Mesenchymal stem cell (in vitro differentiated cells and primary cell): ENCODE results near the gene ATP8B3.
"Not testable (repeated sequence)": the region's sequence is repeated elsewhere in the genome, so short reads cannot be mapped to it uniquely, and the experiment has no call there.

Experiments used
- DNase-seq: peaks from one replicate; pipeline ENCODE4 v3.0.0-alpha.2; 2013
- H2AFZ ChIP-seq: one replicate; pipeline ENCODE4 v1.6.1; 2013; ENCODE audit warnings: low read depth, mild to moderate bottlenecking, control low read depth, inconsistent platforms, low read length, moderate library complexity
- H2AK5ac ChIP-seq: 2 replicates; pipeline ENCODE4 v1.6.1; 2013; ENCODE audit warnings: low read length, moderate library complexity, mild to moderate bottlenecking, inconsistent platforms; ENCODE audit not compliant: severe bottlenecking
- H2BK120ac ChIP-seq: one replicate; pipeline ENCODE4 v1.6.1; 2013; ENCODE audit warnings: low read depth, mild to moderate bottlenecking, inconsistent platforms, low read length, moderate library complexity
- H2BK12ac ChIP-seq, 2 experiments: one replicate each; pipeline ENCODE4 v1.6.1; 2013; ENCODE audit warnings: inconsistent platforms in 2 of 2, low read length in 2 of 2, mild to moderate bottlenecking in 2 of 2, moderate library complexity in 2 of 2, control low read depth in 1 of 2
- H2BK15ac ChIP-seq: one replicate; pipeline ENCODE4 v1.6.1; 2013; ENCODE audit warnings: mild to moderate bottlenecking, low read depth, inconsistent platforms; ENCODE audit not compliant: poor library complexity, severe bottlenecking
- H2BK5ac ChIP-seq: 2 replicates; pipeline ENCODE4 v1.6.1; 2013; ENCODE audit warnings: low read depth, mild to moderate bottlenecking, low read length, control low read depth, inconsistent platforms; ENCODE audit not compliant: poor library complexity, severe bottlenecking
- H3K14ac ChIP-seq, 2 experiments: one replicate each; pipeline ENCODE4 v1.6.1; 2013; ENCODE audit warnings: inconsistent platforms in 2 of 2, low read length in 2 of 2, control low read depth in 1 of 2, mild to moderate bottlenecking in 1 of 2, moderate library complexity in 1 of 2
- H3K18ac ChIP-seq, 2 experiments: one replicate each; pipeline ENCODE4 v1.6.1; 2013; ENCODE audit warnings: inconsistent platforms in 2 of 2, low read length in 2 of 2, control low read depth in 1 of 2, low read depth in 1 of 2, mild to moderate bottlenecking in 1 of 2
- H3K23ac ChIP-seq, 2 experiments: one replicate each; pipeline ENCODE4 v1.6.1; 2013; ENCODE audit warnings: inconsistent platforms in 2 of 2, low read length in 2 of 2, mild to moderate bottlenecking in 2 of 2, moderate library complexity in 2 of 2, control low read depth in 1 of 2
- H3K27ac ChIP-seq: 2 replicates; pipeline ENCODE4 v1.5.1; 2013; ENCODE audit warnings: mild to moderate bottlenecking, moderate library complexity, low read length, control low read depth, inconsistent platforms; ENCODE audit not compliant: poor library complexity, severe bottlenecking
- H3K27me3 ChIP-seq, 2 experiments: 2 replicates each; pipeline versions ENCODE4 v1.6.1 to v1.7.0; 2013; ENCODE audit warnings: low read length in 2 of 2, mild to moderate bottlenecking in 2 of 2, moderate library complexity in 2 of 2, control low read depth in 1 of 2, inconsistent platforms in 1 of 2; ENCODE audit not compliant: control insufficient read depth in 1 of 2, insufficient read depth in 1 of 2
- H3K36me3 ChIP-seq, 2 experiments: 2 replicates each; pipeline versions ENCODE4 v1.6.1 to v1.7.0; 2013; ENCODE audit warnings: low read length in 2 of 2, control low read depth in 1 of 2, inconsistent platforms in 1 of 2, low read depth in 1 of 2, mild to moderate bottlenecking in 1 of 2; ENCODE audit not compliant: insufficient read depth in 2 of 2, control insufficient read depth in 1 of 2
- H3K4ac ChIP-seq, 2 experiments: one replicate each; pipeline ENCODE4 v1.6.1; 2013; ENCODE audit warnings: inconsistent platforms in 2 of 2, low read length in 2 of 2, mild to moderate bottlenecking in 2 of 2, moderate library complexity in 2 of 2, control low read depth in 1 of 2, low read depth in 1 of 2
- H3K4me1 ChIP-seq: 2 replicates; pipeline ENCODE4 v1.6.1; 2013; ENCODE audit warnings: low read depth, low read length, control low read depth; ENCODE audit not compliant: control insufficient read depth, insufficient read depth
- H3K4me2 ChIP-seq: 2 replicates; pipeline ENCODE4 v1.6.1; 2013; ENCODE audit warnings: low read length, mild to moderate bottlenecking, inconsistent platforms; ENCODE audit not compliant: poor library complexity, severe bottlenecking
- H3K4me3 ChIP-seq, 2 experiments: 2 replicates each; pipeline versions ENCODE4 v1.5.1 to v1.7.0; 2013; ENCODE audit warnings: low read length in 2 of 2, mild to moderate bottlenecking in 2 of 2, control low read depth in 1 of 2, low read depth in 1 of 2; ENCODE audit not compliant: insufficient read depth in 1 of 2
- H3K79me1 ChIP-seq: replicated peaks from 2 replicates; pipeline ENCODE4 v1.6.1; 2013; ENCODE audit warnings: mild to moderate bottlenecking, control low read depth, low read length, inconsistent platforms; ENCODE audit not compliant: poor library complexity, severe bottlenecking
- H3K9ac ChIP-seq: 2 replicates; pipeline ENCODE4 v1.7.0; 2013; ENCODE audit warnings: mild to moderate bottlenecking, low read length, moderate library complexity
- H3K9me3 ChIP-seq: 2 replicates; pipeline ENCODE4 v1.7.0; 2013; ENCODE audit warnings: mild to moderate bottlenecking, low read length; ENCODE audit not compliant: control insufficient read depth
- H4K8ac ChIP-seq: one replicate; pipeline ENCODE4 v1.6.1; 2013; ENCODE audit warnings: inconsistent platforms, mild to moderate bottlenecking, low read length, moderate library complexity
- H4K91ac ChIP-seq: one replicate; pipeline ENCODE4 v1.6.1; 2013; ENCODE audit warnings: mild to moderate bottlenecking, low read length, inconsistent platforms
- WGBS: methylation state at CpG from one replicate; pipeline ENCODE4 v1.1.7; 2013; ENCODE audit warnings: mixed read lengths; 5-methylcytosine and 5-hydroxymethylcytosine counted together

ATP8B3 gene

DNA sequence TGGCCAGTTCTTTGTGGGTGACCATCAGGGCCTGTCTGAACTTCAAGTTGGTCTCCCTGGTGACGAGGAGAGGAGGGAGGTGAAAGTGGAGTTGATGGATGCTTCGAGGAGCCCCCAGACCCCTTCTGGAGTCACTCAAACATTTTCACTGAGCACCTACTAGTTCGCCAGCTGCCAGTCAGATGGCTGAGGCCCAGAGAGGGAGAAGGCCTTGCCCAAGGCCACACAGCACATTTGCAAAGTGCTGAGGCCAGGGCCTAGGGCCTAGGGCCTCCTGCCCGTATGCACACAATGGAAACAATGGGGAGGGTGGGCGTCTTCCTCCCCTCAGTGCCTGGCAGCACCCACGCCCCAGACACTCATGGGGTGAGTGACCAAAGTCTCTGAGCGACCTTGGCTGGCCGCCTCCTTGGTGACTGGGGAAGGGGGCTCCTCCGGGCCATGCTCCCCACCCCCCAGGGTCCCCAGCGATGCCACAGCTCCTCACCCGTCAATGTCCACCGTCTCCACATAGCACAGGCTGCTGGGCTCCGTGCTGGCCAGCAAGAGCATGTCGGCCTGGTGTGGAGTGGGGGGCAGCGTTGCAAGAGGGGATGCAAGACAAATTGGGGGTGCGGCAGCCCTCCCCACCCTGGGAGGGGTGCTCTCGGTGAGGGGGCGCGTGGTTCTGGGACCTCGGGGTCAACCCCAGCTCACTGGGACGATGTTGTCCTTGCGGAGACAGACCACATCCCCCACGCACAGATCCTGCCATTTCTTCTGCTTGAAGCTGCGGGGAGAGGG, 6.5 kb downstream of the ATP8B3 start:
- Histone ChIP-seq H3K18ac (no peak overlapping the region), H2BK15ac (no peak overlapping the region), H3K23ac (no peak overlapping the region), H3K14ac (no peak overlapping the region), H3K9ac (no peak overlapping the region), H3K4me3 (no peak overlapping the region), H3K36me3 (peaks cover 0 to 45% of the 10 kb centered on the region in 2 experiments), H2AFZ (no peak overlapping the region), H2BK5ac (no peak overlapping the region), H4K8ac (no peak overlapping the region), H3K4me2 (no peak overlapping the region), H3K79me1 (no peaks in the 10 kb centered on the region), H2AK5ac (no peak overlapping the region), H2BK120ac (no peak overlapping the region), H4K91ac (no peak overlapping the region), H3K27ac (no peak overlapping the region), H3K4me1 (peaks cover 3% of the 10 kb centered on the region), H3K4ac (no peak overlapping the region), H3K9me3 (no peaks in the 10 kb centered on the region), H3K27me3 (peaks cover 0 to 4% of the 10 kb centered on the region in 2 experiments), H2BK12ac (no peak overlapping the region)
- no peak for DNase-seq
- WGBS: 93% methylated on average over 17 of the region's 24 CpGs

- peaks cover 3% of the 10 kb centered on the region for H3K4me1 ChIP-seq
- H4K8ac ChIP-seq: no peak overlapping the region
- H3K23ac ChIP-seq: no peak overlapping the region
- H3K27ac ChIP-seq: no peak overlapping the region
- no peak overlapping the region for H3K4ac ChIP-seq
- no peak overlapping the region for H2AFZ ChIP-seq
- no peak overlapping the region for H3K14ac ChIP-seq
- H2BK120ac ChIP-seq: no peak overlapping the region
- peaks cover 3 to 52% of the 10 kb centered on the region in 2 experiments for H3K36me3 ChIP-seq
- H3K27me3 ChIP-seq: peaks cover 0 to 4% of the 10 kb centered on the region in 2 experiments
- H3K18ac ChIP-seq: no peak overlapping the region
- no peak overlapping the region for H3K4me2 ChIP-seq
- WGBS: 94% methylated on average over 4 of the region's 6 CpGs
- H3K4me3 ChIP-seq: no peak overlapping the region
- no peak overlapping the region for H2AK5ac ChIP-seq
- DNase-seq: no peak
- no peak overlapping the region for H4K91ac ChIP-seq
- no peak overlapping the region for H2BK15ac ChIP-seq
- H3K9ac ChIP-seq: no peak overlapping the region
- no peaks in the 10 kb centered on the region for H3K79me1 ChIP-seq
- no peak overlapping the region for H2BK5ac ChIP-seq
- H3K9me3 ChIP-seq: no peaks in the 10 kb centered on the region
- H2BK12ac ChIP-seq: no peak overlapping the region
Observed at GRCh38 chr19:1804858-1805257, 7.2 kb downstream of the ATP8B3 start.

GRCh38 chr19:1799695-1800342, 12.3 kb downstream of the ATP8B3 start:
- Histone ChIP-seq H3K9me3 (no peaks in the 10 kb centered on the region), H3K27me3 (peaks cover 0 to 17% of the 10 kb centered on the region in 2 experiments), H2BK5ac (no peak overlapping the region), H3K9ac (no peak overlapping the region), H3K14ac (no peak overlapping the region), H4K91ac (no peak overlapping the region), H3K4me1 (peaks cover 9% of the 10 kb centered on the region), H3K4me2 (no peak overlapping the region), H2BK15ac (no peak overlapping the region), H3K23ac (no peak overlapping the region), H3K36me3 (peaks cover 4 to 28% of the 10 kb centered on the region in 2 experiments), H2AK5ac (no peak overlapping the region), H4K8ac (no peak overlapping the region), H3K4me3 (no peak overlapping the region), H3K27ac (no peak overlapping the region), H2BK12ac (no peak overlapping the region), H3K4ac (no peak overlapping the region), H2AFZ (no peak overlapping the region), H2BK120ac (no peak overlapping the region), H3K79me1 (no peaks in the 10 kb centered on the region), H3K18ac (no peak overlapping the region)
- no peak for DNase-seq
- WGBS: 95% methylated on average over 36 of the region's 36 CpGs

- Histone ChIP-seq H3K36me3 (peaks cover 4 to 11% of the 10 kb centered on the region in 2 experiments), H3K27me3 (peaks cover 0 to 30% of the 10 kb centered on the region in 2 experiments)
- H3K27ac ChIP-seq, H2BK120ac ChIP-seq, H3K79me1 ChIP-seq, H3K9ac ChIP-seq, H2AFZ ChIP-seq, H2AK5ac ChIP-seq, H2BK15ac ChIP-seq, H3K4me2 ChIP-seq, H4K91ac ChIP-seq, H3K23ac ChIP-seq, H3K14ac ChIP-seq, H3K4ac ChIP-seq, H4K8ac ChIP-seq, H2BK12ac ChIP-seq, H3K4me1 ChIP-seq, H3K18ac ChIP-seq, H2BK5ac ChIP-seq, DNase-seq, H3K4me3 ChIP-seq, H3K9me3 ChIP-seq: not testable (repeated sequence)
- WGBS: 92% methylated on average over 5 of the region's 7 CpGs
Observed at GRCh38 chr19:1797313-1797712, 14.8 kb downstream of the ATP8B3 start.
